ENCODE data around the gene TNPO1.

- TF ChIP-seq EP300 (conservative IDR thresholded peaks at IDR 0.05; ENCODE audit: poor library complexity, severe bottlenecking) (no peak), CTCF (IDR thresholded peaks at IDR 0.05; ENCODE audit: poor library complexity, severe bottlenecking) (peak; percentile 91), EZH2 (IDR thresholded peaks at IDR 0.05; ENCODE audit: borderline replicate concordance, insufficient read depth, low read length, poor library complexity, severe bottlenecking) (no peak), REST (IDR thresholded peaks at IDR 0.05; ENCODE audit: borderline replicate concordance) (peak; percentile 64)
Observed at GRCh38 chr5:72818866-72819534, 2.5 kb downstream of the TNPO1 start.
